Kidney (tissue), 14 donors: ENCODE data around the gene DLG5. TPM values are rescaled to one million over a fixed set of nuclear protein-coding genes. Genes with fewer than 3 reads are reported as not detected.

Source experiments
- DNase-seq, 5 donors: peaks; one replicate each; pipeline ENCODE4 v3.0.0-alpha.2; 2013 to 2020
- FAIRE-seq: peaks from 2 replicates; lab custom pipeline; 2012; peaks lifted over from hg19 to GRCh38; lab: Jason Lieb, UNC
- H3K27ac ChIP-seq, 2 donors: one replicate each; pipeline ENCODE4 v1.7.0; 2013; ENCODE audit warnings: low read depth in 2 of 2, low read length in 2 of 2, inconsistent platforms in 1 of 2
- H3K27me3 ChIP-seq: one replicate; pipeline ENCODE4 v1.7.1; 2013; ENCODE audit warnings: low read length, inconsistent platforms; ENCODE audit not compliant: control insufficient read depth, insufficient read depth
- H3K36me3 ChIP-seq, 3 donors: one replicate each; pipeline versions ENCODE4 v1.7.0 to v1.7.1; 2013; ENCODE audit warnings: low read length in 3 of 3, control low read depth in 1 of 3, inconsistent platforms in 1 of 3; ENCODE audit not compliant: insufficient read depth in 3 of 3, control insufficient read depth in 2 of 3
- H3K4me1 ChIP-seq, 3 donors: one replicate each; pipeline versions ENCODE4 v1.7.0 to v1.7.1; 2013; ENCODE audit warnings: low read length in 3 of 3, inconsistent platforms in 1 of 3, low read depth in 1 of 3; ENCODE audit not compliant: control insufficient read depth in 2 of 3, insufficient read depth in 2 of 3
- H3K4me3 ChIP-seq, 3 donors: one replicate each; pipeline versions ENCODE4 v1.7.0 to v1.8.1; 2013; ENCODE audit warnings: low read length in 3 of 3, control low read depth in 1 of 3, inconsistent platforms in 1 of 3
- H3K9ac ChIP-seq, 3 donors: one replicate each; pipeline versions ENCODE4 v1.7.0 to v1.7.1; 2013; ENCODE audit warnings: low read length in 3 of 3, control low read depth in 1 of 3, inconsistent platforms in 1 of 3
- H3K9me3 ChIP-seq, 3 donors: one replicate each; pipeline versions ENCODE4 v1.7.0 to v1.7.1; 2013; ENCODE audit warnings: low read length in 3 of 3, control low read depth in 1 of 3, inconsistent platforms in 1 of 3; ENCODE audit not compliant: control insufficient read depth in 2 of 3, insufficient read depth in 1 of 3
- CTCF ChIP-seq: IDR thresholded peaks from 3 replicates; pipeline ENCODE4 v1.5.1; 2012; ENCODE audit warnings: mild to moderate bottlenecking, moderate library complexity, borderline replicate concordance; ENCODE audit not compliant: insufficient read depth; ENCODE audit errors: extremely low read depth
- intact Hi-C: fragments of 100-400 bp; cut with DNase I; formaldehyde crosslinking; loops from one replicate; pipeline ENCODE4 v1.11.1; 2022
- polyA plus RNA-seq: library from polyadenylated mRNA; stranded (reverse); fragments of 350-450 nt; fragmentation: Illumina TruSeq; extraction: RNeasy Lipid Tissue Mini Kit (QIAGEN cat#74804); gene quantifications from one replicate; pipeline ENCODE4 v1.2.3, GENCODE V29; 2014; ENCODE audit warnings: low read depth, low replicate concordance; ENCODE audit not compliant: insufficient read depth
- total RNA-seq: library from RNA; stranded (reverse); fragmentation: NEBNext Ultra II Directional; extraction: Animal tissue kit (Norgen Biotek cat#: 25700); gene quantifications from one replicate; pipeline ENCODE4 v1.2.1, GENCODE V29; 2021
- donor health status: control.
- donor health status: control.
- donor health status: control.
- donor health status: control.
- donor health status: control.
- donor health status: DM: yes; HTN: yes; CAD: no.
- donor health status: Normal renal cell carcinoma (clear cell type).

Gene DLG5
- total and polyA plus RNA-seq, 2 donors from 2014 or later, result 5.4 to 30.0 TPM

GRCh38 chr10:77818378-77818777 lies 108.2 kb downstream of the DLG5 start:
- H3K4me3 ChIP-seq, result no peak overlapping the region
- H3K36me3 ChIP-seq, result peaks cover 7 to 58% (median 26%) of the 10 kb centered on the region in 3 donors
- FAIRE-seq (no peak), DNase-seq (peak in 1 of 5 donors; percentile 46)
- no peaks in the 10 kb centered on the region for H3K27me3 ChIP-seq
- no peaks in the 10 kb centered on the region for H3K9me3 ChIP-seq
- no peak for TF ChIP-seq CTCF
- H3K4me1 ChIP-seq, result no peaks in the 10 kb centered on the region
- H3K27ac ChIP-seq, result no peak overlapping the region
- H3K9ac ChIP-seq, result no peak overlapping the region
- intact Hi-C loops, result no loop called here

DNA sequence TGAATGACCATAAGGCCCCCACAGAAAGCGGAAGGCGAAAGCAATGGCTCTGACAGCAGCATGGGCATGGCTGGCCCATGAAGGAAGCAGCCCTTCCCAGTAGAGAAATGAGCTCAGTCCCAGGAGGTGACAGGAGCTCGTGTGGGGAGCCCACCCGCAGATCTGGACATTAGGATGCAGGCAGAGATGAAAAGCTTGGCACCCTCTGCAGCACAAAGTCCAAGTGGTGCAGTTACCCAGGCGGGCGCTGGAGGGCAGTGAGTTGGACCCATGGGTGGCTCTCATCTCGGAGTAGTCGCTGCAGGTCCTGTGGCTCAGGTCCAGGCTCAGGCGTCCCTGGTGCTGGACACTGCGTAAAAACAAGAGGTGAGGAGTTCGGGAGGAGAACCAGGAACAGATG lies 109.0 kb downstream of the DLG5 start:
- no peaks in the 10 kb centered on the region for H3K9me3 ChIP-seq
- FAIRE-seq (no peak), DNase-seq (peak in 1 of 5 donors; percentile 41)
- no peaks in the 10 kb centered on the region for H3K27me3 ChIP-seq
- no peak overlapping the region for H3K9ac ChIP-seq
- H3K4me1 ChIP-seq, result no peaks in the 10 kb centered on the region
- intact Hi-C loops, result no loop called here
- TF ChIP-seq CTCF, result no peak
- H3K27ac ChIP-seq, result no peak overlapping the region
- peaks cover 7 to 57% (median 27%) of the 10 kb centered on the region in 3 donors for H3K36me3 ChIP-seq
- no peak overlapping the region for H3K4me3 ChIP-seq

DNA sequence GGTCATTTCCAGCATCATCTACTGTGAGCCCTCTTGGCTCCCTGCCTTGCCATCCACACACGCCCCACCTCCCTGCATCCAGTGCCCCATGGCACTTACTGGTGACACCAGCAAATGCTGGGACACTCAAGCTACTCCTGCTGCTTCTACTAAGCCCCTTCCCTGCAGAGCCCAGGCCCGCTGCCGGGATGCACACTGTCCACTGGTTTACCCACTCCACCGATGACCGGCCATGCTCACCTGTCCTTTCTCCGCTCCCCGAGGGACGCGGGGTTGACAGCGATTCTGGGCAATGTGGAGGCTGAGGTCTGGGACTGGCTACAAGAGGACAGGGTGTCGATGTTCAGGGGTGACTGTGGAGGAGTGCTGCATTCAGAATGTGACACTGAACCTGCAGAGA lies 110.2 kb downstream of the DLG5 start:
- no peaks in the 10 kb centered on the region for H3K27me3 ChIP-seq
- intact Hi-C loops, result no loop called here
- no peak for FAIRE-seq
- H3K27ac ChIP-seq, result no peak overlapping the region
- H3K4me1 ChIP-seq, result no peaks in the 10 kb centered on the region
- TF ChIP-seq CTCF, result no peak
- DNase-seq, result peak in 1 of 5 donors; percentile 54
- H3K36me3 ChIP-seq, result peaks cover 7 to 65% (median 33%) of the 10 kb centered on the region in 3 donors
- H3K9me3 ChIP-seq, result no peaks in the 10 kb centered on the region
- no peak overlapping the region for H3K4me3 ChIP-seq
- no peak overlapping the region for H3K9ac ChIP-seq

DNA sequence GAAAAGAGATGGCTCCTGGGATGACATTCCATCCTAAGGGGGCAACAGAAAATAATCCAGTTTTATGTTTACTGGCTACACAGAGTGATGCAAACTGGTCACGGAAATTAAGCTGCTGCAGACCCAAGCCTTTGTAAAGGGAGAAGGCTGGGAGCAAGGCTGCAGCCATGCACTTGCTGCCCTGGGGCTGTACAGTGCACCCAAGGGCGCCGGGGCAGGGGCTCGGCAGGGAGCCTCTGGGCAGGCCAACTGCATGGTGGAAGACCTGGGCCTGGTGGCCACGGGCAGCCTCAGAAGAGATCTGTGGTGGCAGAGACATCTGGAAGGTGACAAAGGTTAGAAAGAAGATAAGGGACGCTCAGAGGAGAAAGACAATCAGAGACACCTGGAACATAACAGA lies 113.8 kb downstream of the DLG5 start:
- H3K27ac ChIP-seq, result no peak overlapping the region
- DNase-seq, result peak in 1 of 5 donors; percentile 27
- no peak for TF ChIP-seq CTCF
- H3K36me3 ChIP-seq, result peaks cover 6 to 62% (median 46%) of the 10 kb centered on the region in 3 donors
- H3K4me1 ChIP-seq, result no peaks in the 10 kb centered on the region
- H3K27me3 ChIP-seq, result no peaks in the 10 kb centered on the region
- no peaks in the 10 kb centered on the region for H3K9me3 ChIP-seq
- FAIRE-seq, result no peak
- no peak overlapping the region for H3K9ac ChIP-seq
- no peak overlapping the region for H3K4me3 ChIP-seq
- intact Hi-C loops, result no loop called here
